ENCODE results near the gene UBXN1.

DNA sequence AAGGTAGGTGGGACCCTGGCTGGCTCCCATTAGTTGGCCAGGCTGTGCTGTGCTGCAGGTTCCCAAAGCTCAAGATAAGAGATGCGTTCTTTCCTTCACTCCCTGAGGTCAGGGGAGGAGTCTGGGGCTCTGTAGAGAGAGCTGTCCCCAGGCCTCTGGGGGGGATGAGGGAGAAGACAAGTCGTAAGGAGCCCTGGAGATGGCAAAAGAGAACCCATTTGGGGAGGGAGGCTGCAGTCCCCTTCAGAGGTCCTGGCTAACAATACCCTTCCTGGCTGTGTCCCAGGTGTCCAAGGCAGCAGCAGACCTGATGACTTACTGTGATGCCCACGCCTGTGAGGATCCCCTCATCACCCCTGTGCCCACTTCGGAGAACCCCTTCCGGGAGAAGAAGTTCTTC lies 29.5 kb upstream of the UBXN1 start:
- TF ChIP-seq, protein P1, sequence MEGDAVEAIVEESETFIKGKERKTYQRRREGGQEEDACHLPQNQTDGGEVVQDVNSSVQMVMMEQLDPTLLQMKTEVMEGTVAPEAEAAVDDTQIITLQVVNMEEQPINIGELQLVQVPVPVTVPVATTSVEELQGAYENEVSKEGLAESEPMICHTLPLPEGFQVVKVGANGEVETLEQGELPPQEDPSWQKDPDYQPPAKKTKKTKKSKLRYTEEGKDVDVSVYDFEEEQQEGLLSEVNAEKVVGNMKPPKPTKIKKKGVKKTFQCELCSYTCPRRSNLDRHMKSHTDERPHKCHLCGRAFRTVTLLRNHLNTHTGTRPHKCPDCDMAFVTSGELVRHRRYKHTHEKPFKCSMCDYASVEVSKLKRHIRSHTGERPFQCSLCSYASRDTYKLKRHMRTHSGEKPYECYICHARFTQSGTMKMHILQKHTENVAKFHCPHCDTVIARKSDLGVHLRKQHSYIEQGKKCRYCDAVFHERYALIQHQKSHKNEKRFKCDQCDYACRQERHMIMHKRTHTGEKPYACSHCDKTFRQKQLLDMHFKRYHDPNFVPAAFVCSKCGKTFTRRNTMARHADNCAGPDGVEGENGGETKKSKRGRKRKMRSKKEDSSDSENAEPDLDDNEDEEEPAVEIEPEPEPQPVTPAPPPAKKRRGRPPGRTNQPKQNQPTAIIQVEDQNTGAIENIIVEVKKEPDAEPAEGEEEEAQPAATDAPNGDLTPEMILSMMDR (conservative IDR thresholded peaks at IDR 0.05; ENCODE audit: low read depth, low read length) = no peak
- no peak for TF ChIP-seq EZH2 (IDR thresholded peaks at IDR 0.05; ENCODE audit: borderline replicate concordance, low read depth, low read length, poor library complexity, severe bottlenecking)
